ENCODE data around the gene TMEM218.

The TMEM218 gene

DNA sequence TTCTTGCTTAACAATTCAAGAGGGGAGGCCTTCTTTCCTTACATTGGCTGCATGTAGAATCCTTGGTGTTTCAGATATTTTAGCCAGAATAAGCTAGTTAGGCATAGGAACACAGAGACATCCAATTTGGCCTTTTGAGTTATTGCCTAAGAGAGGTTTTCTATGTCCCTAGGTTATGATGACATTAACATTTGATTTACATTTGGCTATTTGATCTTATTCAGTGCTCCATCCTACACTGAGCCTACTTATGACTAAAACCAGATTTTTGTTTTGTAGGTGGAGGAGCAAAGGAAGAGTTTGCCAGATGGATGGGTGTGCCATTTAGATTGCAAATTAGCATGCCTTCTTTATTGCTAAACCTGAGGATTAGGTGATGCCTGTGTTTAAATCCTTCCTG is 59.4 kb downstream of the TMEM218 start:
- no peak for DNase-seq (ENCODE audit: low read depth in 1 of 2, low spot score in 1 of 2)
- H3K27ac ChIP-seq (replicated peaks) = no peak overlapping the region
- no peaks in the 10 kb centered on the region for H3K27me3 ChIP-seq (ENCODE audit: insufficient read depth, poor library complexity, severe bottlenecking)
- no peak overlapping the region for H3K4me3 ChIP-seq (replicated peaks; ENCODE audit: insufficient read depth, low read length)
- TF ChIP-seq SPI1 (IDR thresholded peaks at IDR 0.05; ENCODE audit: borderline replicate concordance, low read depth) (no peak), POLR2AphosphoS5 (IDR thresholded peaks at IDR 0.05; ENCODE audit: low read depth) (no peak), GABPA (IDR thresholded peaks at IDR 0.05; ENCODE audit: low read depth) (no peak)
- TF ChIP-seq, protein P1, sequence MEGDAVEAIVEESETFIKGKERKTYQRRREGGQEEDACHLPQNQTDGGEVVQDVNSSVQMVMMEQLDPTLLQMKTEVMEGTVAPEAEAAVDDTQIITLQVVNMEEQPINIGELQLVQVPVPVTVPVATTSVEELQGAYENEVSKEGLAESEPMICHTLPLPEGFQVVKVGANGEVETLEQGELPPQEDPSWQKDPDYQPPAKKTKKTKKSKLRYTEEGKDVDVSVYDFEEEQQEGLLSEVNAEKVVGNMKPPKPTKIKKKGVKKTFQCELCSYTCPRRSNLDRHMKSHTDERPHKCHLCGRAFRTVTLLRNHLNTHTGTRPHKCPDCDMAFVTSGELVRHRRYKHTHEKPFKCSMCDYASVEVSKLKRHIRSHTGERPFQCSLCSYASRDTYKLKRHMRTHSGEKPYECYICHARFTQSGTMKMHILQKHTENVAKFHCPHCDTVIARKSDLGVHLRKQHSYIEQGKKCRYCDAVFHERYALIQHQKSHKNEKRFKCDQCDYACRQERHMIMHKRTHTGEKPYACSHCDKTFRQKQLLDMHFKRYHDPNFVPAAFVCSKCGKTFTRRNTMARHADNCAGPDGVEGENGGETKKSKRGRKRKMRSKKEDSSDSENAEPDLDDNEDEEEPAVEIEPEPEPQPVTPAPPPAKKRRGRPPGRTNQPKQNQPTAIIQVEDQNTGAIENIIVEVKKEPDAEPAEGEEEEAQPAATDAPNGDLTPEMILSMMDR (IDR thresholded peaks at IDR 0.05; ENCODE audit: insufficient read depth, low read length) = no peak
- TF ChIP-seq, protein P2, sequence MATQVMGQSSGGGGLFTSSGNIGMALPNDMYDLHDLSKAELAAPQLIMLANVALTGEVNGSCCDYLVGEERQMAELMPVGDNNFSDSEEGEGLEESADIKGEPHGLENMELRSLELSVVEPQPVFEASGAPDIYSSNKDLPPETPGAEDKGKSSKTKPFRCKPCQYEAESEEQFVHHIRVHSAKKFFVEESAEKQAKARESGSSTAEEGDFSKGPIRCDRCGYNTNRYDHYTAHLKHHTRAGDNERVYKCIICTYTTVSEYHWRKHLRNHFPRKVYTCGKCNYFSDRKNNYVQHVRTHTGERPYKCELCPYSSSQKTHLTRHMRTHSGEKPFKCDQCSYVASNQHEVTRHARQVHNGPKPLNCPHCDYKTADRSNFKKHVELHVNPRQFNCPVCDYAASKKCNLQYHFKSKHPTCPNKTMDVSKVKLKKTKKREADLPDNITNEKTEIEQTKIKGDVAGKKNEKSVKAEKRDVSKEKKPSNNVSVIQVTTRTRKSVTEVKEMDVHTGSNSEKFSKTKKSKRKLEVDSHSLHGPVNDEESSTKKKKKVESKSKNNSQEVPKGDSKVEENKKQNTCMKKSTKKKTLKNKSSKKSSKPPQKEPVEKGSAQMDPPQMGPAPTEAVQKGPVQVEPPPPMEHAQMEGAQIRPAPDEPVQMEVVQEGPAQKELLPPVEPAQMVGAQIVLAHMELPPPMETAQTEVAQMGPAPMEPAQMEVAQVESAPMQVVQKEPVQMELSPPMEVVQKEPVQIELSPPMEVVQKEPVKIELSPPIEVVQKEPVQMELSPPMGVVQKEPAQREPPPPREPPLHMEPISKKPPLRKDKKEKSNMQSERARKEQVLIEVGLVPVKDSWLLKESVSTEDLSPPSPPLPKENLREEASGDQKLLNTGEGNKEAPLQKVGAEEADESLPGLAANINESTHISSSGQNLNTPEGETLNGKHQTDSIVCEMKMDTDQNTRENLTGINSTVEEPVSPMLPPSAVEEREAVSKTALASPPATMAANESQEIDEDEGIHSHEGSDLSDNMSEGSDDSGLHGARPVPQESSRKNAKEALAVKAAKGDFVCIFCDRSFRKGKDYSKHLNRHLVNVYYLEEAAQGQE (IDR thresholded peaks at IDR 0.05; ENCODE audit: insufficient replicate concordance, low read depth) = no peak

DNA sequence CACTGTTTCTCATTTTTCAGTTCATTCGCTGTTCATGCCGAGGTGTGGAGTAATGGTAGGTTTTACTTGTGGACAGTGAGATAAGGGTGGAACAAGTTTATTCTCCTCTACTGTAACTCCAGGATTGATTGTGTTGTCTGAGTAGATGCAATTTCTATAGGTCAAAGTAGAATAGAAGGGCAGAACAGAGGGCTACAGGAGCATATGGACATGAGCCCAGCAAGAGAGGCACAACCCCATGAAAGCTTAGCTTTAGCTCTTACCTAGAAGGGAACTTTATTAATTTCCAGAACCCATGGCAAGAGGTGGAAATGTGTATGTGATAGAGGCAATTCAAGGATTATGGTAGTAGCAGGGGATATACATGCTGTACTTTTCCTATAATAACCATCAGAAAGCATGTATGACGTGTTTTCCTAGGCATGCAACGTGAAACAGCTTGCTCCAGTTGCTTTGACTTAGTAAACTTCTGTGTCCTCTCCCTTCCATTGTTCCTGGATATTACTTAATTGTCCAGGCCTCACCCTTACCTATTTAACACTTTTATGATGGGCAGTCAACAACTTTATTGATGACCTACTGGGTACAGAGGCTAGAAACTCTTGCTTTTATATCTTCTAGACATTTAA is 62.1 kb downstream of the TMEM218 start:
- Histone ChIP-seq H3K27ac (replicated peaks) (no peak overlapping the region), H3K4me3 (replicated peaks; ENCODE audit: insufficient read depth, low read length) (no peak overlapping the region), H3K27me3 (ENCODE audit: insufficient read depth, poor library complexity, severe bottlenecking) (no peaks in the 10 kb centered on the region)
- no peak for DNase-seq (ENCODE audit: low read depth in 1 of 2, low spot score in 1 of 2)
- TF ChIP-seq, protein P1 (IDR thresholded peaks at IDR 0.05; ENCODE audit: insufficient read depth, low read length) = no peak
- TF ChIP-seq, protein P2 (IDR thresholded peaks at IDR 0.05; ENCODE audit: insufficient replicate concordance, low read depth) = no peak
- TF ChIP-seq POLR2AphosphoS5 (IDR thresholded peaks at IDR 0.05; ENCODE audit: low read depth) (no peak), SPI1 (IDR thresholded peaks at IDR 0.05; ENCODE audit: borderline replicate concordance, low read depth) (no peak), GABPA (IDR thresholded peaks at IDR 0.05; ENCODE audit: low read depth) (no peak)

Data from HL-60 (cell line).